ENCODE data around the gene RBX1. TPM values are rescaled to one million over a fixed set of nuclear protein-coding genes. Genes with fewer than 3 reads are reported as not detected.
"Not testable (repeated sequence)": the region's sequence is repeated elsewhere in the genome, so short reads cannot be mapped to it uniquely, and the experiment has no call there.

The RBX1 gene
- total and polyA plus RNA-seq, 2 of the 8 experiments (the other 6 are each of a cell fraction or from before 2014, with no cell fraction given): 76.5 to 119 TPM

DNA sequence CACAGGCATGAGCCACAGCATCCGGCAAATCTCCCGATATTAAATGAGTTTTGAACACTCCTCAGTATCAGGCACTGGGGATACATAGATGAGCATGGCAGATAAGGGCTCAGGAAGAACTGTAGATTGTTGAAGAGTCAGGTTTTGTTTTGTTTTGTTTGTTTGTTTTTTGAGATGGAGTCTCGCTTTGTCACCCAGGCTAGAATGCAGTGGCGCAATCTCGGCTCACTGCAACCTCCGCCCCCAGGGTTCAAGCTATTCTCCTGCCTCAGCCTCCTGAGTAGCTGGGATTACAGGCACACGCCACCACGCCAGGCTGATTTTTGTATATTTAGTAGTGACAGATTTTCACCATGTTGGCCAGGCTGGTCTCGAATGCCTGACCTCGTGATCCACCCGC is 51.2 kb downstream of the RBX1 start:
- H3K27ac ChIP-seq (ENCODE audit: low read depth, low read length): not testable (repeated sequence)

More for the DNA sequence above, 51.2 kb downstream of the RBX1 start:
- not testable (repeated sequence) for FAIRE-seq; H3K36me3 ChIP-seq (ENCODE audit: control insufficient read depth in 2 of 4, insufficient read depth in 4 of 4, low read length in 3 of 4); H3K27me3 ChIP-seq (replicated peaks in 1 of 4; ENCODE audit: control insufficient read depth in 3 of 4, extremely low read depth in 1 of 4, insufficient read depth in 3 of 4, low read length in 3 of 4); H2BK5ac ChIP-seq (ENCODE audit: low read depth, low read length); H3K23ac ChIP-seq (ENCODE audit: insufficient read length); H3K4me3 ChIP-seq (ENCODE audit: extremely low read depth in 1 of 4, insufficient read depth in 2 of 4, low read depth in 3 of 4, low read length in 4 of 4); H3K9me3 ChIP-seq (ENCODE audit: insufficient read depth in 2 of 2, low read depth in 1 of 2, low read length in 1 of 2); H3K4ac ChIP-seq (replicated peaks; ENCODE audit: insufficient read length, low read depth, low read length); H3K18ac ChIP-seq (ENCODE audit: extremely low read depth, low read length); H3K79me1 ChIP-seq (ENCODE audit: low read depth, low read length); H4K8ac ChIP-seq (ENCODE audit: extremely low read depth, insufficient read depth, low read length); H4K20me1 ChIP-seq (replicated peaks in 1 of 2; ENCODE audit: control insufficient read depth in 1 of 2, insufficient read depth in 2 of 2, low read length in 2 of 2); H2AFZ ChIP-seq (ENCODE audit: low read length); H3K56ac ChIP-seq (replicated peaks; ENCODE audit: insufficient read length, low read depth, low read length); H2AK5ac ChIP-seq (ENCODE audit: low read depth, low read length); DNase-seq (ENCODE audit: low read depth in 1 of 2, low spot score in 2 of 2); H3K14ac ChIP-seq (ENCODE audit: insufficient read length); H2BK20ac ChIP-seq (ENCODE audit: low read length); H2BK120ac ChIP-seq (replicated peaks; ENCODE audit: low read depth, low read length); H4K5ac ChIP-seq (ENCODE audit: insufficient read length, low read depth, low read length); H3K79me2 ChIP-seq (ENCODE audit: control insufficient read depth in 1 of 2, insufficient read depth in 2 of 2, low read length in 2 of 2); H3K9ac ChIP-seq (replicated peaks in 1 of 4; ENCODE audit: extremely low read depth in 1 of 4, low read depth in 3 of 4, low read length in 3 of 4); H2BK12ac ChIP-seq (ENCODE audit: low read depth, low read length); H2BK15ac ChIP-seq (ENCODE audit: low read length); H3K4me1 ChIP-seq (replicated peaks in 1 of 4; ENCODE audit: control insufficient read depth in 3 of 4, insufficient read depth in 4 of 4, low read length in 3 of 4); H3K4me2 ChIP-seq (ENCODE audit: insufficient read depth in 1 of 2, low read depth in 2 of 2, low read length in 2 of 2); H4K91ac ChIP-seq (replicated peaks; ENCODE audit: insufficient read length, low read length); H3K23me2 ChIP-seq (ENCODE audit: low read depth, low read length)
- POLR2A ChIA-PET (ENCODE audit: partially characterized antibody): interaction anchor here (0.8 to 2.3 kb wide), 7 partner anchors 10 to 106 kb away, joined by 3 to 7 read pairs (median 5); partner anchors contain the start of gene RBX1
- 91% methylated on average over 11 of the region's 11 CpGs; no CpG with 5 or more reads in 1 of the 2 experiments for WGBS, 2 experiments (ENCODE audit: extremely low coverage in 1 of 2, insufficient coverage in 1 of 2, insufficient read length in 1 of 2, insufficient replicate concordance in 2 of 2, low coverage in 1 of 2, low lambda C conversion rate in 2 of 2, missing lambda C conversion rate in 1 of 2)
- CTCF ChIA-PET (ENCODE audit: partially characterized antibody): interaction anchor here (0.5 to 2.1 kb wide), 4 partner anchors 8 to 1651 kb away, joined by 3 to 7 read pairs (median 4); no protein-coding TSS in a partner anchor
